Daoy (cell line): Measurements from ENCODE around the gene PACSIN1. TPM values are rescaled to one million over a fixed set of nuclear protein-coding genes. Genes with fewer than 3 reads are reported as not detected.
A peak's percentile ranks its signal among the peaks of the same experiment; 100 is the strongest.

Source experiments
- DNase-seq: peaks from one replicate; pipeline ENCODE4 v3.0.0-alpha.2; 2015; ENCODE audit warnings: low read depth
- total RNA-seq: library from RNA; depleted of rRNA; stranded (reverse); fragments of >200 nt; shearing (Covaris generic); gene quantifications from 2 replicates; pipeline ENCODE4 v1.2.3, GENCODE V29; 2014

PACSIN1 gene
- total RNA-seq, 1 experiment from 2014 or later, result not detected

GRCh38 chr6:34560366-34561226 is 94.7 kb downstream of the PACSIN1 start:
- peak; percentile 41 for DNase-seq

- no peak for DNase-seq
These were observed 95.3 kb downstream of the PACSIN1 start for GRCh38 chr6:34561227-34561530.

- DNase-seq, result no peak
These were observed 96.5 kb downstream of the PACSIN1 start for GRCh38 chr6:34562350-34562749.

GRCh38 chr6:34562861-34563512 is 97.1 kb downstream of the PACSIN1 start:
- no peak for DNase-seq

GRCh38 chr6:34563513-34563870 is 97.6 kb downstream of the PACSIN1 start:
- DNase-seq, result no peak

- DNase-seq, result no peak
These were observed 98.3 kb downstream of the PACSIN1 start for GRCh38 chr6:34564181-34564580.

- no peak for DNase-seq
These were observed 99.9 kb downstream of the PACSIN1 start for GRCh38 chr6:34565722-34566137.

- DNase-seq, result no peak
These were observed 101.1 kb downstream of the PACSIN1 start for GRCh38 chr6:34566830-34567546.

GRCh38 chr6:34568341-34569201 is 102.7 kb downstream of the PACSIN1 start:
- peak; percentile 77 for DNase-seq

- DNase-seq, result no peak
These were observed 103.6 kb downstream of the PACSIN1 start for GRCh38 chr6:34569361-34569973.

GRCh38 chr6:34570066-34570833 is 104.4 kb downstream of the PACSIN1 start:
- no peak for DNase-seq

GRCh38 chr6:34571388-34571787 is 105.5 kb downstream of the PACSIN1 start:
- no peak for DNase-seq

GRCh38 chr6:34572021-34572420 is 106.1 kb downstream of the PACSIN1 start:
- no peak for DNase-seq

GRCh38 chr6:34572585-34572984 is 106.7 kb downstream of the PACSIN1 start:
- DNase-seq, result no peak

- DNase-seq, result no peak
These were observed 107.8 kb downstream of the PACSIN1 start for GRCh38 chr6:34573567-34574183.

GRCh38 chr6:34574647-34575293 is 108.9 kb downstream of the PACSIN1 start:
- no peak for DNase-seq

- DNase-seq, result no peak
These were observed 109.5 kb downstream of the PACSIN1 start for GRCh38 chr6:34575326-34575725.

GRCh38 chr6:34576286-34576955 is 110.5 kb downstream of the PACSIN1 start:
- DNase-seq, result no peak
